Mononuclear cell (primary cell): ENCODE measurements around the gene HNRNPUL1. TPM values are rescaled to one million over a fixed set of nuclear protein-coding genes. Genes with fewer than 3 reads are reported as not detected.

ENCODE experiments used
- H3K27me3 ChIP-seq: 2 replicates; pipeline ENCODE4 v1.6.0; 2011; ENCODE audit warnings: low read length, control low read depth; ENCODE audit not compliant: insufficient read depth
- H3K4me1 ChIP-seq: 2 replicates; pipeline ENCODE4 v1.5.1; 2011; ENCODE audit warnings: mild to moderate bottlenecking, low read length, control low read depth; ENCODE audit not compliant: insufficient read depth
- H3K4me3 ChIP-seq: 2 replicates; pipeline ENCODE4 v1.5.1; 2011; ENCODE audit warnings: mild to moderate bottlenecking, low read length, moderate library complexity
- H3K9me3 ChIP-seq: 2 replicates; pipeline ENCODE4 v1.5.1; 2011; ENCODE audit warnings: low read depth, mild to moderate bottlenecking, control low read depth, low read length
- total RNA-seq: library from RNA; depleted of rRNA; stranded (reverse); fragments of >200 nt; gene quantifications from one replicate; pipeline ENCODE4 v1.2.3, GENCODE V29; 2012

Gene HNRNPUL1
- total RNA-seq, result 171 TPM

GRCh38 chr19:41263850-41264580 lies at the start of gene HNRNPUL1:
TSS of gene HNRNPUL1 (plus strand) at chr19:41264372. CDS start at chr19:41264504, 132 bp downstream.
- peak within 1 kb of the TSS; percentile 93 for H3K4me3 ChIP-seq
- no peaks in the 10 kb centered on the region for H3K27me3 ChIP-seq
- H3K4me1 ChIP-seq, result peaks cover 36% of the 10 kb centered on the region
- no peaks in the 10 kb centered on the region for H3K9me3 ChIP-seq

- Histone ChIP-seq H3K9me3 (no peaks in the 10 kb centered on the region), H3K4me1 (no peaks in the 10 kb centered on the region), H3K27me3 (peaks cover 8% of the 10 kb centered on the region), H3K4me3 (no peak overlapping the region)
Measured at GRCh38 chr19:41217741-41218140, 46.4 kb upstream of the HNRNPUL1 start.

- no peak overlapping the region for H3K4me3 ChIP-seq
- H3K27me3 ChIP-seq, result peaks cover 8% of the 10 kb centered on the region
- H3K9me3 ChIP-seq, result no peaks in the 10 kb centered on the region
- no peaks in the 10 kb centered on the region for H3K4me1 ChIP-seq
Measured at GRCh38 chr19:41218249-41218614, 45.9 kb upstream of the HNRNPUL1 start.

GRCh38 chr19:41218615-41219507 lies 45.3 kb upstream of the HNRNPUL1 start, which contains the start of gene AXL:
TSS of gene AXL (plus strand) at chr19:41219223. CDS start at chr19:41219393, 170 bp downstream.
- Histone ChIP-seq H3K4me3 (no peak within 1 kb of the TSS), H3K4me1 (no peaks in the 10 kb centered on the region), H3K27me3 (peaks cover 8% of the 10 kb centered on the region), H3K9me3 (no peaks in the 10 kb centered on the region)

- Histone ChIP-seq H3K4me3 (no peak overlapping the region), H3K27me3 (peaks cover 8% of the 10 kb centered on the region), H3K9me3 (no peaks in the 10 kb centered on the region), H3K4me1 (no peaks in the 10 kb centered on the region)
Measured at GRCh38 chr19:41219924-41220567, 44.1 kb upstream of the HNRNPUL1 start.

- Histone ChIP-seq H3K4me1 (peaks cover under 1% of the 10 kb centered on the region), H3K27me3 (peaks cover 15% of the 10 kb centered on the region), H3K4me3 (no peak overlapping the region), H3K9me3 (no peaks in the 10 kb centered on the region)
Measured at GRCh38 chr19:41220811-41221210, 43.4 kb upstream of the HNRNPUL1 start.

GRCh38 chr19:41221514-41222205 lies 42.5 kb upstream of the HNRNPUL1 start:
- peaks cover 22% of the 10 kb centered on the region for H3K27me3 ChIP-seq
- no peak overlapping the region for H3K4me3 ChIP-seq

GRCh38 chr19:41222240-41222639 lies 41.9 kb upstream of the HNRNPUL1 start:
- H3K4me1 ChIP-seq, result peaks cover 12% of the 10 kb centered on the region
- H3K9me3 ChIP-seq, result no peaks in the 10 kb centered on the region
- H3K27me3 ChIP-seq, result peaks cover 28% of the 10 kb centered on the region

More at GRCh38 chr19:41221514-41222205, 42.5 kb upstream of the HNRNPUL1 start:
- H3K9me3 ChIP-seq, result no peaks in the 10 kb centered on the region
- peaks cover 9% of the 10 kb centered on the region for H3K4me1 ChIP-seq

GRCh38 chr19:41223431-41224234 lies 40.5 kb upstream of the HNRNPUL1 start:
- H3K4me3 ChIP-seq, result no peak overlapping the region
- H3K9me3 ChIP-seq, result no peaks in the 10 kb centered on the region
- H3K27me3 ChIP-seq, result peaks cover 34% of the 10 kb centered on the region
- H3K4me1 ChIP-seq, result peaks cover 12% of the 10 kb centered on the region

More at GRCh38 chr19:41222240-41222639, 41.9 kb upstream of the HNRNPUL1 start:
- no peak overlapping the region for H3K4me3 ChIP-seq

- H3K4me3 ChIP-seq, result no peak overlapping the region
- H3K27me3 ChIP-seq, result peaks cover 34% of the 10 kb centered on the region
- no peaks in the 10 kb centered on the region for H3K9me3 ChIP-seq
- H3K4me1 ChIP-seq, result peaks cover 12% of the 10 kb centered on the region
Measured at GRCh38 chr19:41224632-41225031, 39.5 kb upstream of the HNRNPUL1 start.

- H3K4me3 ChIP-seq, result no peak overlapping the region
Measured at GRCh38 chr19:41225238-41226052, 38.7 kb upstream of the HNRNPUL1 start.

GRCh38 chr19:41226053-41226873 lies 37.9 kb upstream of the HNRNPUL1 start:
- Histone ChIP-seq H3K4me1 (peaks cover 12% of the 10 kb centered on the region), H3K9me3 (no peaks in the 10 kb centered on the region), H3K4me3 (peak overlapping the region; percentile 30), H3K27me3 (peaks cover 26% of the 10 kb centered on the region)

More at GRCh38 chr19:41225238-41226052, 38.7 kb upstream of the HNRNPUL1 start:
- peaks cover 12% of the 10 kb centered on the region for H3K4me1 ChIP-seq
- no peaks in the 10 kb centered on the region for H3K9me3 ChIP-seq
- H3K27me3 ChIP-seq, result peaks cover 31% of the 10 kb centered on the region
